OCI-LY3 (cell line): ENCODE data around the gene NIPSNAP2.
"Not testable (repeated sequence)": the region's sequence is repeated elsewhere in the genome, so short reads cannot be mapped to it uniquely, and the experiment has no call there.

Experiments
- CTCF ChIP-seq: fragments of 200-600, 300-600 bp; sonication (generic); IDR thresholded peaks from 2 replicates; pipeline ENCODE4 v1.5.1; 2014; ENCODE audit warnings: antibody characterized with exemption, low read length, low read depth
- EZH2phosphoT487 ChIP-seq: fragments of 200-600 bp; shearing (Covaris generic); IDR thresholded peaks from 2 replicates; pipeline ENCODE4 v1.6.1; 2018; ENCODE audit warnings: antibody characterized with exemption, mixed run types, low read depth

GRCh38 chr7:56048763-56049162, 84.4 kb downstream of the NIPSNAP2 start:
- TF ChIP-seq CTCF, EZH2phosphoT487: not testable (repeated sequence)
